Body of pancreas (tissue), 4 donors: Measurements from ENCODE around the gene KLF6. TPM values are rescaled to one million over a fixed set of nuclear protein-coding genes. Genes with fewer than 3 reads are reported as not detected.

ENCODE experiments used
- ATAC-seq: fragments of 150-250 bp; one replicate; pipeline ENCODE4 v1.9.1; 2016
- DNase-seq, 4 donors: peaks; one replicate each; pipeline ENCODE4 v3.0.0-alpha.2; 2019
- H3K27ac ChIP-seq, 4 donors: fragments of 200-600 bp; sonication (generic); 1 replicate in 3 of 4; 2 replicates in 1 of 4; pipeline versions ENCODE4 v1.5.1 to v1.6.1; 2016 to 2019; ENCODE audit warnings: mild to moderate bottlenecking in 1 of 4, mixed read lengths in 1 of 4, moderate library complexity in 1 of 4
- H3K27me3 ChIP-seq, 2 donors: fragments of 200-600 bp; sonication (generic); one replicate each; pipeline ENCODE4 v1.6.0; 2016; ENCODE audit warnings: mild to moderate bottlenecking in 1 of 2
- H3K36me3 ChIP-seq, 2 donors: fragments of 200-600 bp; sonication (generic); replicated peaks in 1 of 2; 2 replicates each; pipeline ENCODE4 v1.5.1; 2016; ENCODE audit warnings: low read depth in 2 of 2; ENCODE audit not compliant: insufficient read depth in 1 of 2
- H3K4me1 ChIP-seq: fragments of 200-600 bp; sonication (generic); one replicate; pipeline ENCODE4 v1.6.0; 2016
- H3K4me3 ChIP-seq, 2 donors: fragments of 200-600 bp; sonication (generic); 1 replicate in 1 of 2; 2 replicates in 1 of 2; pipeline ENCODE4 v1.5.1; 2016 to 2019
- H3K9me3 ChIP-seq, 3 donors: fragments of 200-600 bp; sonication (generic); 1 replicate in 2 of 3; 2 replicates in 1 of 3; pipeline ENCODE4 v1.5.1; 2016
- CTCF ChIP-seq, 7 experiments: fragments of 450-650 bp in 4 of 7; fragments of 200-600 bp in 3 of 7; sonication (generic) in 3 of 7; IDR thresholded peaks; one replicate each; pipeline ENCODE4 v1.5.1; 2016 to 2019; ENCODE audit warnings: antibody characterized with exemption in 7 of 7
- POLR2A ChIP-seq, 3 donors: fragments of 450-650 bp; IDR thresholded peaks; one replicate each; pipeline ENCODE4 v1.6.1; 2016; ENCODE audit warnings: antibody characterized with exemption in 3 of 3, mild to moderate bottlenecking in 2 of 3
- whole genome bisulfite sequencing, 2 donors: methylation state at CpG; one replicate each; pipeline ENCODE4 v1.1.5; 2017; 5-methylcytosine and 5-hydroxymethylcytosine counted together
- intact Hi-C: fragments of 100-400 bp; cut with DNase I; formaldehyde crosslinking; loops from one replicate; pipeline ENCODE4 v1.15.1; 2023
- total RNA-seq, 2 donors: library from RNA; depleted of rRNA; stranded (reverse); fragments of >200 nt; gene quantifications; one replicate each; pipeline ENCODE4 v1.1.0, GENCODE V29; 2016

KLF6 gene
- total RNA-seq, 2 donors from 2014 or later: 92.1 to 294 TPM

GRCh38 chr10:3761021-3761686, 23.9 kb downstream of the KLF6 start:
- Histone ChIP-seq H3K36me3 (no peaks in the 10 kb centered on the region), H3K9me3 (no peaks in the 10 kb centered on the region), H3K4me3 (no peak overlapping the region), H3K4me1 (no peaks in the 10 kb centered on the region), H3K27me3 (no peaks in the 10 kb centered on the region), H3K27ac (no peak overlapping the region)
- no peak for ATAC-seq
- intact Hi-C loops: no loop called here
- TF ChIP-seq POLR2A (IDR thresholded peaks at IDR 0.05) (no peak), CTCF (IDR thresholded peaks at IDR 0.05) (no peak)
- 71 to 73% methylated on average over 8 of the region's 8 CpGs for WGBS, 2 donors
- DNase-seq: no peak

GRCh38 chr10:3760083-3760482, 24.9 kb downstream of the KLF6 start:
- ATAC-seq (no peak), DNase-seq (no peak)
- H3K9me3 ChIP-seq: no peaks in the 10 kb centered on the region
- intact Hi-C loops: no loop called here
- H3K27me3 ChIP-seq: no peaks in the 10 kb centered on the region
- no peak overlapping the region for H3K27ac ChIP-seq
- H3K4me3 ChIP-seq: no peak overlapping the region
- no peaks in the 10 kb centered on the region for H3K36me3 ChIP-seq
- WGBS, 2 donors: 75 to 88% methylated on average over 14 of the region's 14 CpGs
- H3K4me1 ChIP-seq: no peaks in the 10 kb centered on the region
- TF ChIP-seq CTCF (IDR thresholded peaks at IDR 0.05) (no peak), POLR2A (IDR thresholded peaks at IDR 0.05) (no peak)

- H3K27me3 ChIP-seq: no peaks in the 10 kb centered on the region
- no peaks in the 10 kb centered on the region for H3K9me3 ChIP-seq
- no peak overlapping the region for H3K4me3 ChIP-seq
- ATAC-seq (no peak), DNase-seq (no peak)
- TF ChIP-seq CTCF (IDR thresholded peaks at IDR 0.05): no peak
- no peak for TF ChIP-seq POLR2A (IDR thresholded peaks at IDR 0.05)
- no peaks in the 10 kb centered on the region for H3K4me1 ChIP-seq
- no peak overlapping the region for H3K27ac ChIP-seq
- H3K36me3 ChIP-seq: no peaks in the 10 kb centered on the region
- intact Hi-C loops: no loop called here
- 73% methylated on average over 2 of the region's 2 CpGs for WGBS, 2 donors
Measured at GRCh38 chr10:3759397-3759796, 25.6 kb downstream of the KLF6 start.

- ATAC-seq (no peak), DNase-seq (no peak)
- no peaks in the 10 kb centered on the region for H3K4me1 ChIP-seq
- H3K27ac ChIP-seq: no peak overlapping the region
- no peaks in the 10 kb centered on the region for H3K9me3 ChIP-seq
- no peak for TF ChIP-seq POLR2A (IDR thresholded peaks at IDR 0.05)
- peak in 1 of 7 experiments; percentile 7 for TF ChIP-seq CTCF (IDR thresholded peaks at IDR 0.05)
- H3K27me3 ChIP-seq: no peaks in the 10 kb centered on the region
- intact Hi-C loops: no loop called here
- WGBS, 2 donors: 72 to 89% methylated on average over 2 to 6 of the region's 6 CpGs
- H3K4me3 ChIP-seq: no peak overlapping the region
- no peaks in the 10 kb centered on the region for H3K36me3 ChIP-seq
Measured at GRCh38 chr10:3758491-3758970, 26.5 kb downstream of the KLF6 start.
